Measurements from ENCODE around the gene ARHGEF33.

DNA sequence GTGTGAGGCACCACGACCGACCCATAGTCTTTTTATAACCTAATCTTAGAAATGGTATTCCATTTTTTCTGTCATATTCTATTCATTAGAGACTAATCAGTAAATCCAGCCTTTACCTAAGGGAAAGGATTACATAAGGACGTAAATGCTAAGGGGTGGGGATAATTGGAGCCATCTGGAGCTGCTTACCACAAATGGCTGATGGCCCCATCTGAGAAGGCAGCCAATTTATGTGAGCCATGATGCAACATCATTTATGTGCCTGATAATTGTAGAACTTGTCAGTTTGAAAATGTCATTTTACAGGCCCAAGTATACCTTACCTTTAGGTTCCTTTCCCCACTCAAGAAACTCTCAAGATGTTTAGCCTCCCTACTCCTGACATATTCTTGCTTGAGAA lies 44.0 kb downstream of the ARHGEF33 start:
- TF ChIP-seq, protein P1, sequence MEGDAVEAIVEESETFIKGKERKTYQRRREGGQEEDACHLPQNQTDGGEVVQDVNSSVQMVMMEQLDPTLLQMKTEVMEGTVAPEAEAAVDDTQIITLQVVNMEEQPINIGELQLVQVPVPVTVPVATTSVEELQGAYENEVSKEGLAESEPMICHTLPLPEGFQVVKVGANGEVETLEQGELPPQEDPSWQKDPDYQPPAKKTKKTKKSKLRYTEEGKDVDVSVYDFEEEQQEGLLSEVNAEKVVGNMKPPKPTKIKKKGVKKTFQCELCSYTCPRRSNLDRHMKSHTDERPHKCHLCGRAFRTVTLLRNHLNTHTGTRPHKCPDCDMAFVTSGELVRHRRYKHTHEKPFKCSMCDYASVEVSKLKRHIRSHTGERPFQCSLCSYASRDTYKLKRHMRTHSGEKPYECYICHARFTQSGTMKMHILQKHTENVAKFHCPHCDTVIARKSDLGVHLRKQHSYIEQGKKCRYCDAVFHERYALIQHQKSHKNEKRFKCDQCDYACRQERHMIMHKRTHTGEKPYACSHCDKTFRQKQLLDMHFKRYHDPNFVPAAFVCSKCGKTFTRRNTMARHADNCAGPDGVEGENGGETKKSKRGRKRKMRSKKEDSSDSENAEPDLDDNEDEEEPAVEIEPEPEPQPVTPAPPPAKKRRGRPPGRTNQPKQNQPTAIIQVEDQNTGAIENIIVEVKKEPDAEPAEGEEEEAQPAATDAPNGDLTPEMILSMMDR (conservative IDR thresholded peaks at IDR 0.05 in 1 of 2, IDR thresholded peaks at IDR 0.05 in 1 of 2; ENCODE audit: extremely low read depth in 1 of 2, insufficient read depth in 1 of 2, low read depth in 1 of 2, low read length in 2 of 2): no peak
- TF ChIP-seq EZH2 (IDR thresholded peaks at IDR 0.05; ENCODE audit: borderline replicate concordance, low read length): no peak

Measured in mammary epithelial cell (primary cell).